Activated naive CD8-positive, alpha-beta T cell (primary cell): ENCODE results near the gene UPK2.
"Not testable (repeated sequence)": the region's sequence is repeated elsewhere in the genome, so short reads cannot be mapped to it uniquely, and the experiment has no call there.

ENCODE experiments used
- H3K27ac Mint-ChIP-seq: one replicate; pipeline ENCODE4 v1.8.0; 2021; ENCODE audit warnings: mixed read lengths
- H3K27me3 Mint-ChIP-seq: one replicate; pipeline ENCODE4 v1.8.0; 2021; ENCODE audit warnings: mixed read lengths
- H3K36me3 Mint-ChIP-seq: one replicate; pipeline ENCODE4 v1.8.0; 2021; ENCODE audit warnings: mixed read lengths
- H3K4me1 Mint-ChIP-seq: one replicate; pipeline ENCODE4 v1.8.0; 2021; ENCODE audit warnings: low read depth, mixed read lengths
- H3K4me3 Mint-ChIP-seq: one replicate; pipeline ENCODE4 v1.8.0; 2021; ENCODE audit warnings: mild to moderate bottlenecking, mixed read lengths
- H3K9me3 Mint-ChIP-seq: one replicate; pipeline ENCODE4 v1.8.0; 2021; ENCODE audit warnings: low read depth, mixed read lengths

UPK2 gene

DNA sequence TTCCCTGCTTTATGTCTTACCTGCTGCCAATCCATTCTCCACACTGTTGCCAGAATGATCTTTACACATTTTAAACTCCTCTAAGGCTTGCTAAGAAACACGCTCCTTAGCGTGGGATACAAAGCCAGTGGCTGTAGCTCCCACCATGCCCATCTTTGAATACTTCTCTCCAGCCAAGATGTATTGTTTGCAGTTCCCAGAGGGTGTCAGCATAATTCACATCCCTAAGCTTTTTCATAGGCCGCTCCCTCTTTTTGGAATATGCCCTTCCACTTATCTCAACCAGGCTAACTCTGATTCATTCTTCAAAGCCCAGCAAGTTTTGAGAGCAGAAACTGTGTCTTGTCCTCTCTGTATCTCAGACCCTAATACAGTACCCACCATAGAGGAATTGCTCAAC, 8.1 kb upstream of the UPK2 start:
- Mint-ChIP-seq H3K4me3 (no peak overlapping the region), H3K27me3 (no peaks in the 10 kb centered on the region), H3K27ac (no peak overlapping the region), H3K36me3 (no peaks in the 10 kb centered on the region), H3K4me1 (peaks cover 11% of the 10 kb centered on the region), H3K9me3 (no peaks in the 10 kb centered on the region)

DNA sequence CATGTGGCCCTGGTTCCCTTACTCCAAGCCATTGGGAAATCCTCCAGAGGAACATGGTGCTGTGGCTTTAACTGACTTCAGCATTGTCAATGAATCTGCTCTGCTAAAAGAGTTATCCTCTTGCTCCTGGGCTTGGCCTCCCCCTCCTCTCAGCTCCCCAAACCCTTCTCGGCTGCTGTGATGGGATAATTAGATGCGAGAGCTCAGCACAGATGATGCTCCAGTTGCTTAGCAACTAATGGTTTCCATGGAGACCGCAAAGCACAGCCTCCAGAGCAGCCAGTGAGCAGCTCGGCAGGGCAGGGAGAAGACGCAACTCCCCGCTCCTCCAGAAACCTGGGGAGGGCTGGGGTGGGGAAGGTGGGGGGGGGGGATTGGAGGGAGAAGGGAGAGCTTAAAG, 2.8 kb upstream of the UPK2 start:
- H3K4me3 Mint-ChIP-seq: no peak overlapping the region
- H3K27ac Mint-ChIP-seq: no peak overlapping the region
- no peaks in the 10 kb centered on the region for H3K36me3 Mint-ChIP-seq
- no peaks in the 10 kb centered on the region for H3K9me3 Mint-ChIP-seq
- peaks cover 7% of the 10 kb centered on the region for H3K4me1 Mint-ChIP-seq
- no peaks in the 10 kb centered on the region for H3K27me3 Mint-ChIP-seq

DNA sequence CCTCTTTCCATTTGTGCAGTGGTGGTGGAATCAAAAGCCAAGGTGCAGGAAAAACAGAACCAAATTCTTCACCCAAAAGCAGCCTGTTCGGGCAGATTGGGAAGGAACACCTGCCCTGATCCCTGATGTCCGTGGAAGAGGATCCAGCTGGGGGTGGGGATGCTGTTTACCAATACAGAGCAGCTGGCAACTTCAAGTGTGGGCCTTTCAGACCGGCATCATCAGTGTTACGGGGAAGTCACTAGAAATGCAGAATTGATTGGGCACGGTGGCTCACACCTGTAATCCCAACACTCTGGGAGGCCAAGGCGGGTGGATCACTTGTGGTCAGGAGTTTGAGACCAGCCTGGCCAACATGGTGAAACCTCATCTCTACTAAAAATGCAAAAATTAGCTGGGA, 2.1 kb upstream of the UPK2 start:
- H3K36me3 Mint-ChIP-seq, H3K27me3 Mint-ChIP-seq, H3K4me1 Mint-ChIP-seq, H3K9me3 Mint-ChIP-seq, H3K4me3 Mint-ChIP-seq, H3K27ac Mint-ChIP-seq: not testable (repeated sequence)

DNA sequence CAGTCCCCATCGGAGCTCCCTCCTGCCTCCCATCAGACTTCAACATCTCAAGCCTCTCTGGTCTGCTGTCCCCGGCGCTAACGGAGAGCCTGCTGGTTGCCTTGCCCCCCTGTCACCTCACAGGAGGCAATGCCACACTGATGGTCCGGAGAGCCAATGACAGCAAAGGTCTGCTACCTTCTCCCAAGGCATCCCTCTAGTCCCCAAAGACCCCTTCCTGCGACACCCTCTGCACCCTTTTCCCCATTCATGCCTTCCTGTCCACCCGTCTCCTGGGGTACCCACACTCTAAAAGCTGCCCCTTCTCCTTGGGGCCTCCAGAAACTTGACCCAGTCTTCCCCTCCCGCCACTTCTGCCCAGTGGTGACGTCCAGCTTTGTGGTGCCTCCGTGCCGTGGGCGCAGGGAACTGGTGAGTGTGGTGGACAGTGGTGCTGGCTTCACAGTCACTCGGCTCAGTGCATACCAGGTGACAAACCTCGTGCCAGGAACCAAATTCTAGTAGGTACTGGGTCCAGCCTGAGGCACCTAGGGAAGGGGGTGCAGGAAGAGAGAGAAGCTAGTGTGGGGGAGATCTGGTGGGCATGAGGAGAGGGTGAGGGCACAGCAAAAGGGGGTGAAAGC, 860 bp downstream of the UPK2 start:
- Mint-ChIP-seq H3K36me3 (no peaks in the 10 kb centered on the region), H3K27ac (no peak overlapping the region), H3K9me3 (no peaks in the 10 kb centered on the region), H3K4me3 (no peak overlapping the region), H3K27me3 (no peaks in the 10 kb centered on the region), H3K4me1 (peaks cover 7% of the 10 kb centered on the region)

DNA sequence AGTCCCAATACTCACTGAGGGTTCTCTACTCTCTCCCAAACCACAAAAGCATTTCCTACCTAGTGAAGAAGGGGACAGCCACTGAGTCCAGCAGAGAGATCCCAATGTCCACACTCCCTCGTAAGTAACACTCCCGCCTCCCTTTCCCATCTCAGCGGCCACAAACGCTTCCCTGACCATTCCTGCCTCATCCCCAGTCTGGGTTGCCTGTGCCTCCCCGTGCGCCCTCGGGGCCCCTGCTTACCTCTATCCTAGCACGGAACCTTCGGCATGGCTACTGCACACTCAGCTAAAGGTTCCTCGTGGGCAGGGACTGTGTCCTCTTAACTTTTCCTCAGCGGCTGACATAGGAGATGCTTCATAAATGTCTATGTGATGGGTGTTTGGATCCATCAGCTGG, 1.5 kb downstream of the UPK2 start:
- no peaks in the 10 kb centered on the region for H3K27me3 Mint-ChIP-seq
- no peak overlapping the region for H3K27ac Mint-ChIP-seq
- peaks cover 7% of the 10 kb centered on the region for H3K4me1 Mint-ChIP-seq
- no peaks in the 10 kb centered on the region for H3K36me3 Mint-ChIP-seq
- no peak overlapping the region for H3K4me3 Mint-ChIP-seq
- H3K9me3 Mint-ChIP-seq: no peaks in the 10 kb centered on the region

DNA sequence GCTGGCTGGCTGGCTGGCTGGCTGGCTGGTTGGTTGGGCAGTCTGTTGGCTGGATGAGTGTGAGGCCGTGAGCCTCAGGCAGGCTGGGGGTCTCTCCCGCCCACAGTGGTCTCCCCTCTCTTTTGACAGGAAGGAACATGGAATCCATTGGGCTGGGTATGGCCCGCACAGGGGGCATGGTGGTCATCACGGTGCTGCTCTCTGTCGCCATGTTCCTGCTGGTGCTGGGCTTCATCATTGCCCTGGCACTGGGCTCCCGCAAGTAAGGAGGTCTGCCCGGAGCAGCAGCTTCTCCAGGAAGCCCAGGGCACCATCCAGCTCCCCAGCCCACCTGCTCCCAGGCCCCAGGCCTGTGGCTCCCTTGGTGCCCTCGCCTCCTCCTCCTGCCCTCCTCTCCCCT, 1.9 kb downstream of the UPK2 start:
- Mint-ChIP-seq H3K27ac (no peak overlapping the region), H3K36me3 (no peaks in the 10 kb centered on the region), H3K9me3 (no peaks in the 10 kb centered on the region), H3K4me1 (peaks cover 7% of the 10 kb centered on the region), H3K4me3 (no peak overlapping the region), H3K27me3 (no peaks in the 10 kb centered on the region)

DNA sequence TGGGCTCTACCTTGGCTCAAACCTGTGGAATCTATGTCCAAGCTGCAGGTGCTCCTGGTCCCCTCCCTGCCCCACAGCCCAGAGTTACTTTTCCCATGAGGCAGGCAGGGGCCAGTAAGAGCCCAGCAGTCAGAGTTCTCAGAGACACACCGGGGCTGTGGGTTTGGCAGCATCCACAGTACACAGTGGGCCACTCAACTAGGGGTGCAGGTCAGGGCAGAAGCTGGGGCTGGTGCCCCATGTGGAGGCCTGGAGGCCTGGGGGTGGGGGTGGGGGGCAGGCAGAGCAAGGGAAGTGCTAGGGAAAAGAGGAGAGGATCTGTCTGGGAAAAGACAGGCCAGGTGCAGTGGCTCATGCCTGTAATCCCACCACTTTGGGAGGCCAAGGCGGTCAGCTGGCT, 2.5 kb downstream of the UPK2 start:
- peaks cover 7% of the 10 kb centered on the region for H3K4me1 Mint-ChIP-seq
- no peaks in the 10 kb centered on the region for H3K27me3 Mint-ChIP-seq

DNA sequence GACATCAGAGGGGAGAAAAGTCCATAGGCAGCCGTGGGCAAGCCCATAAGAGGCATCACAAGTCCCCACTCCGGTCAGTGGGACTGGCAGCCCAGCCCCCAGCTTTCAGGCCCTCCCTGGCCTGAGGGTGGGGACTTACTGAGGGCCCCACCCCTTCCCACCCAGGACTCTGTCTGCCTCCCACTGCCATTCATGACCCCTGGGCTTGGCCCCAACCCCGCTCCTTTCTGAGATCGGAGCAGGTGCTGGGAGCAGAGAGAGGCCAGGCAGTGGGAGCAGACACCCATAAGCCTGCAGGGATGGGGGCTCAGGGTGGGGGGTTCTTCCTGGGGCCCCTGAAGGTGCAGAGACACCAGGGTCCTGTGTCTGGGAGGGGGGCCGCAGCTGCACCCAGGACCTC, 5.1 kb downstream of the UPK2 start:
- no peaks in the 10 kb centered on the region for H3K27me3 Mint-ChIP-seq
- no peaks in the 10 kb centered on the region for H3K36me3 Mint-ChIP-seq
- no peak overlapping the region for H3K4me3 Mint-ChIP-seq
- H3K27ac Mint-ChIP-seq: no peak overlapping the region
- no peaks in the 10 kb centered on the region for H3K9me3 Mint-ChIP-seq
- peaks cover 7% of the 10 kb centered on the region for H3K4me1 Mint-ChIP-seq

More for the DNA sequence above, 2.5 kb downstream of the UPK2 start:
- Mint-ChIP-seq H3K27ac (no peak overlapping the region), H3K36me3 (no peaks in the 10 kb centered on the region), H3K9me3 (no peaks in the 10 kb centered on the region), H3K4me3 (no peak overlapping the region)

DNA sequence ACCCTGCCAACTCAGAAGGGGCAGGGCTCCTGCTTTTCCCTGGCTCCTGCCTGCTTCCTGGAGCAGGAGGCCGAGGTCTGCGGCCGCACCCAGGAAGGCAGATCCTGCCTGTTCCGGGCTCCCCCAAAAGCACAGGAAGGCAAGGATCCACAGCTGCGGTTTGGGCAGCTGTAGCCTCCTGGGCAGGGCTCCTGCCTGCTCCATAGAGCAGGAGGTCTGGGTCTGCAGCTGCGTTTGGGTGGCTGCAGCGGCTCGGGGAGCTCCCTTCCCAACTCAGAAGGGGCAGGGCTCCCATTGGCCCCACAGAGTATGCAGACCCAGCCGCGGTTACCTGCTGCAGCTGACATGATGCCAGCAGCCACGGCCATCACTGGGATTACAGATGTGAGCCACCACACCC, 5.5 kb downstream of the UPK2 start:
- Mint-ChIP-seq H3K4me1 (peaks cover 4% of the 10 kb centered on the region), H3K9me3 (no peaks in the 10 kb centered on the region), H3K27ac (no peak overlapping the region), H3K36me3 (no peaks in the 10 kb centered on the region), H3K27me3 (no peaks in the 10 kb centered on the region), H3K4me3 (no peak overlapping the region)

DNA sequence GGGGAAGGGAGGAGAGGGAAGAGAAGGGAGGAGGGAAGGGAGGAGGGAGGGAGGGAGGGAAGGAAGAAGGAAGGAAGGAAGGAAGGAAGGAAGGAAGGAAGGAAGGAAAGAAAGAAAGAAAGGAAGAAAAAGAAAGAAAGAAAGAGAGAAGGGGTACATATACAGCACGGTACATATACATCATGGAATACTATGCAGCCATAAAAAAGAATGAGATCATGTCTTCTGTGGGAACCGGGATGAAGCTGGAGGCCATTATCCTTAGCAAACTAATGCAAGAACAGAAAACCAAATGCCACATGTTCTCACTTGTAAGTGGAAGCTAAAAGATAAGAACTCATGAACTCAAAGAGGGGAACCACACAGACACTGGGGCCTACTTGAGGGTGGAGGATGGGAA, 13.4 kb downstream of the UPK2 start:
- H3K36me3 Mint-ChIP-seq, H3K27ac Mint-ChIP-seq, H3K9me3 Mint-ChIP-seq, H3K4me3 Mint-ChIP-seq, H3K4me1 Mint-ChIP-seq: not testable (repeated sequence)
- H3K27me3 Mint-ChIP-seq: peaks cover 11% of the 10 kb centered on the region

DNA sequence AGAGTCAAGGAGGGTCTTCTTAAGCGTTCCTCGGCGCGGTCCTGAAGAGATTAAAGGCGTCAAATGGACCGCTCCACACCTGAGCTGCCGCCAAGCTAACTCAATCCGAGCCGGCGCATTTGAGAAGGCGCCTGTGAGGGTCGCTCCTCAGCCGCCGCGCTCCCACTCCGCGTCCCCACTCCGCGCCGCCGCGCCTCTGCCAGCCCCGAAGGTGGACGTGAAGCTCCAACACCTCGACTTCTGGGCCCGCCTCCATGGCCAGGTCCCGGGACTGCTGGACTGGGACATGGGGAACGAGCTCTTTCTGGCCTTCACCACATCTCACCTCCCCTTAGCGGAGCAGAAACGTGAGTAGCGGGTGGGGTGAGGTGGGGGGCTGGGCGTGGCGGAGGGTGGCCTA, 15.5 kb downstream of the UPK2 start, which contains the start of gene FOXR1:
TSS of gene FOXR1 (plus strand) at position 116 of the 400 bp plus-strand sequence. CDS start at position 287, 171 bp downstream.
- Mint-ChIP-seq H3K9me3 (no peaks in the 10 kb centered on the region), H3K36me3 (no peaks in the 10 kb centered on the region), H3K4me3 (no peak within 1 kb of the TSS), H3K27me3 (peaks cover 16% of the 10 kb centered on the region), H3K27ac (no peak within 1 kb of the TSS), H3K4me1 (no peaks in the 10 kb centered on the region)

DNA sequence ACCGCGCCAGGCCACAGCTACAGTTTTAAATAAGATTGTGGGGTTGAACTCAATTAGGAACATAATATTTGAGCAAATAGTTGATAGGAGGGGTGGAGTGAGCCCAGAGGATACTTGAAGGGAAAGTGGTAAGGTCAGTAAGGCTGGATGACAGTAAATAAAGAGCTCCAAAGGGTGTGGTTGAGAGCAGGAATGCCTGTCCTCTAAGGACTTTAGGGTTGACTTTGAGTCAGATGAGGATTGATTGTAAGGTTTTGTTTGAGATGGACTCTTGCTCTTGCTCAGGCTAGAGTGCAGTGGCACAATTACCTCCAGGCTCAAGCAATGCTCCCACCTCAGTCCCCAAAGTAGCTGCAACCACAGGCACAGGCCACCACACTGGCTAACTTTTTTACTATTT, 17.9 kb downstream of the UPK2 start:
- H3K27ac Mint-ChIP-seq: no peak overlapping the region
- peaks cover 16% of the 10 kb centered on the region for H3K27me3 Mint-ChIP-seq
- no peaks in the 10 kb centered on the region for H3K9me3 Mint-ChIP-seq
- no peaks in the 10 kb centered on the region for H3K36me3 Mint-ChIP-seq
- no peak overlapping the region for H3K4me3 Mint-ChIP-seq
- H3K4me1 Mint-ChIP-seq: no peaks in the 10 kb centered on the region

DNA sequence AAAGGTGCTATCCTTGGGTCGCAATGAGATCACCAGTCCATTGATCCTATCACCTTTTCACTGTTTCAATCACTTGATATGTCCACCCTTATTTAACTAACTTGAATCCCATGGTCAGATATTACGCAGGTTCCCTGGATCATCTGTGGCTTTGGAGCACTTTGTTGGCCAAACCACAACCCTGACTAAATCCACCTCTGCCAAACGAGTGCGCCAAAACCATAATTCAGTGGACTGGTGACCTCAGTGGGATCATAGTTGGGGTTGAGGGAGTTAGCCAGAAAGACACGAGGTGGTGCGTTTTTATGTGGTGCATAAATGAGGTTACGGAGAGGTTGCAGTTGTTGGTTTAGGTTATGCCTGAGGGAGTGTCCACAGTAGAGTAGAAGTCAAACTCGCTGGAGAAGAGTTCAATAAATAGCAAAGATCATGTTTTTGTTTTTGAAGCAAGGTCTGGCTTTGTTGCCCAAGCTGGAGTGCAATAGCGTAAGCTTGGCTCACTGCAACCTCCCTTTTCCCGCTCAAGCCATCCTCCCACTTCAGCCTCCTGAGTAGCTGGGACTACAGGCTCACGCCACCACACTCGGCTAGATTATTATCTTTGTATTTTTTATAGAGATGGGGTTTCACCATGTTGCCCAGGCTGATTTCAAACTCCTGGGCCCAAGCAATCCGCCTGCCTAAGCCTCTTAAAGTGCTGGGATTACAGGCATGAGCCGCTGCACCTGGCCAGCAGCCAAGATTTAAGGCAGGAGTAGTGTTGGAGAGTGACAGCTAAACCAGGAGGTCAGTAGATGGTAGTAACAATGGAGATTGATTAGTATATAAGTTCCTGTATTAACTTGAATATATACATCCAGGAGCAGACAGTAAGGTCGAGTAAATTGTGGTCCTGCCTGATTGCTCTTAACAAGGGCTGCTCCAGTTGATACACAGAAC, 19.9 kb downstream of the UPK2 start:
- Mint-ChIP-seq H3K9me3 (no peaks in the 10 kb centered on the region), H3K27me3 (peaks cover 14% of the 10 kb centered on the region), H3K36me3 (no peaks in the 10 kb centered on the region), H3K27ac (no peak overlapping the region), H3K4me3 (no peak overlapping the region), H3K4me1 (no peaks in the 10 kb centered on the region)

DNA sequence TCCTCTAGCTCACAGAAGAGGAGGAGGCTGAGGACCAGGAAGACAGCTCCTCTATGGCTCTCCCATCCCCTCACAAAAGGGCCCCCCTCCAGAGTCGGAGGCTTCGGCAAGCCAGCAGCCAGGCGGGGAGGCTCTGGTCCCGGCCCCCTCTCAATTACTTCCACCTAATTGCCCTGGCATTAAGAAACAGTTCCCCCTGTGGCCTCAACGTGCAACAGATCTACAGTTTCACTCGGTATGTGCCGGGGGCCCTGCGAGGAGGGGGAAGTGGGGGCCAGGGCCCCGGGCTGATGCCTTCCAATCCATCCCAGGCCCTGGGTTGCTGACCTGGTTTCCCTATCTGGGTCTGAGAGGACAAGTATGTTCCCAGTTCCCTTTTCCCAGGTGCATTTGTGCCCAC, 23.3 kb downstream of the UPK2 start:
- Mint-ChIP-seq H3K27me3 (peaks cover 7% of the 10 kb centered on the region), H3K36me3 (no peaks in the 10 kb centered on the region), H3K4me1 (no peaks in the 10 kb centered on the region)

DNA sequence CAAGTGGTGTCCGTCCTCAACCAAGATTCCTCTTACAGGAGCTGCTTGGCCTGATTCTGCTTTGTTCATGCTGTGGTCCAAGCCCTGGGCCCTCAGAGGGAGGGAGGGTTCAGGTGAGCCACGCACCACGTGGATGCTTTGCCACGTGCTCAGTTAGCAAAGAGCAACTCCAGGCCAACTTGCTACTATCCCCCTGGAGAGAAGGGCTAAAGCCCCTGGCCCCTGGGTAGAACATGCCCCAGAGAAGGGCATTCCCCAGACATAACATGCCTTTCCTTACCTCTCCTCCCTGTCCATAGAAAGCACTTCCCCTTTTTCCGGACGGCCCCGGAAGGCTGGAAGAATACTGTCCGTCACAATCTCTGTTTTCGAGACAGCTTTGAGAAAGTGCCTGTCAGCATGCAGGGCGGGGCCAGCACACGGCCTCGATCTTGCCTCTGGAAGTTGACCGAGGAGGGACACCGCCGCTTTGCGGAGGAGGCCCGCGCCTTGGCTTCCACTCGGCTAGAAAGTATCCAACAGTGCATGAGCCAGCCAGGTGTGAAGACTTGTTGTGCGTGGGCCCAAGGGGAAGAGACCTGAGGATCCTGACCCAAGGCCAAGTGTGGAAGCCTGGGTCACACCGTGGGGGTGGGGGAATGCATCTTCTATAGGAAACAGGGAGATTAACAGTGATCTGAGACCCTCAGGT, 24.2 kb downstream of the UPK2 start:
- no peaks in the 10 kb centered on the region for H3K9me3 Mint-ChIP-seq
- H3K27ac Mint-ChIP-seq: no peak overlapping the region
- no peaks in the 10 kb centered on the region for H3K4me1 Mint-ChIP-seq
- H3K27me3 Mint-ChIP-seq: peaks cover 1% of the 10 kb centered on the region
- no peak overlapping the region for H3K4me3 Mint-ChIP-seq
- no peaks in the 10 kb centered on the region for H3K36me3 Mint-ChIP-seq

More for the DNA sequence above, 23.3 kb downstream of the UPK2 start:
- no peak overlapping the region for H3K4me3 Mint-ChIP-seq
- H3K9me3 Mint-ChIP-seq: no peaks in the 10 kb centered on the region
- no peak overlapping the region for H3K27ac Mint-ChIP-seq
